HG03280 (cell line): ENCODE measurements around the gene TMEM270.
"Not testable (repeated sequence)": the region's sequence is repeated elsewhere in the genome, so short reads cannot be mapped to it uniquely, and the experiment has no call there.

Experiments
- ATAC-seq: cut with Tn5 transposase; IDR thresholded peaks from one replicate; pipeline ENCODE4 v1.9.1; 2021; ENCODE audit warnings: mild to moderate bottlenecking, moderate library complexity; ENCODE audit not compliant: unreplicated experiment

TMEM270 gene

DNA sequence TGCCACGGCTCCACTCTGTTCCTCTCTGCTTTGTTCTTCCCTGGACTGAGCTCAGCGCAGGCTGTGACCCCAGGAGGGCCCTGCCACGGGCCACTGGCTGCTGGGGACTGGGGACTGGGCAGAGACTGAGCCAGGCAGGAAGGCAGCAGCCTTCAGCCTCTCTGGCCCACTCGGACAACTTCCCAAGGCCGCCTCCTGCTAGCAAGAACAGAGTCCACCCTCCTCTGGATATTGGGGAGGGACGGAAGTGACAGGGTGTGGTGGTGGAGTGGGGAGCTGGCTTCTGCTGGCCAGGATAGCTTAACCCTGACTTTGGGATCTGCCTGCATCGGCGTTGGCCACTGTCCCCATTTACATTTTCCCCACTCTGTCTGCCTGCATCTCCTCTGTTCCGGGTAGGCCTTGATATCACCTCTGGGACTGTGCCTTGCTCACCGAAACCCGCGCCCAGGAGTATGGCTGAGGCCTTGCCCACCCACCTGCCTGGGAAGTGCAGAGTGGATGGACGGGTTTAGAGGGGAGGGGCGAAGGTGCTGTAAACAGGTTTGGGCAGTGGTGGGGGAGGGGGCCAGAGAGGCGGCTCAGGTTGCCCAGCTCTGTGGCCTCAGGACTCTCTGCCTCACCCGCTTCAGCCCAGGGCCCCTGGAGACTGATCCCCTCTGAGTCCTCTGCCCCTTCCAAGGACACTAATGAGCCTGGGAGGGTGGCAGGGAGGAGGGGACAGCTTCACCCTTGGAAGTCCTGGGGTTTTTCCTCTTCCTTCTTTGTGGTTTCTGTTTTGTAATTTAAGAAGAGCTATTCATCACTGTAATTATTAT, 28.9 kb upstream of the TMEM270 start:
- no peak for ATAC-seq

DNA sequence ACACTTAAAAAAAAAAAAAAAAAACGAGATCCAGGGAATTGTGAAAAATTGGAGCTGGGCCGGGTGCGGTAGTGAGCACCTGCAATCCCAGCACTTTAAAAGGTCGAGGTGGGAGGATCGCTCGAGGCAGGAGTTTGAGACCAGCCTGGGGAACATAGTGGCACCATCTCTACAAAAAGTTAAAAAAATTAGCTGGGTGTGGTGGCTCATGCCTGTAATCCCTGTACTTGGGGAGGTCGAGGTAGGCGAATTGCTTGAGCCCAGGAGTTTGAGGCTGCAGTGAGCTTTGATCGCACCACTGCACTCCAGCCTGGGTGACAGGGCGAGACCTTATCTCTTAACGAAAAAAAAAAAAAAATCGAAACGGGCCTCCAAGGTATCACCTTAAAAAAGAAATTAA, 28.2 kb upstream of the TMEM270 start:
- no peak for ATAC-seq

DNA sequence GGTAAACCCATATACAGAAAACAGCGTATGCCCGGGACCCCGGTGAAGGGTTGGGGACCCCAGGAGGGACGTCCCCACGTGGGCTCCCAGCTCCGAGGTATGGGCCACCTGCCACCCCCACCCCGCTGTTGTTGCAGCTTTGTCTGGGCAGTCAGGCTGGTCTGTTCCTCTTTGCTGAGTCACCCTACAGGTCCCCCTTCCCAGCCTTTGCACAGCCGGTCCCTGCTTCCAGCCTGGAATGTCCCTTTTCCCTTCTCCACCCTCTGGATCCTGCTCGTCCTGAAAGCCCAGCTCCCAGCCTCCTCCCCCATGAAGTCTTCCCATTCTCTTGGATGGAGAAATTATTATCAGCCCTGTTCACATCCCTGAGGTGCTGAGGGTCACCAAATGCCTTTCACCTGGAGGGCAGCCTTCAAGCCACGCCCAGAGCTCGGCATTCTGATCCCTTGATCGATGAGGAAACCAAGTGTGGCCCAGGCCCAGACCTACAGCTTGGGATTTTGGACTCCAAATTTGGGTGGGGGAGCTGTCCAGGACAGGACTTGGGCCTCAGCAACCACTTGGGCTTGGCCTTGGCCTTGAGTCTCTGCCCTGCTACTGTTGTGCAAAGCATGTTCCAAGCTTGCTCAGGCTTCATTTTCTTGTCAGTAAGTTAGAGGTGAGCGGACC, 27.6 kb upstream of the TMEM270 start:
- no peak for ATAC-seq

DNA sequence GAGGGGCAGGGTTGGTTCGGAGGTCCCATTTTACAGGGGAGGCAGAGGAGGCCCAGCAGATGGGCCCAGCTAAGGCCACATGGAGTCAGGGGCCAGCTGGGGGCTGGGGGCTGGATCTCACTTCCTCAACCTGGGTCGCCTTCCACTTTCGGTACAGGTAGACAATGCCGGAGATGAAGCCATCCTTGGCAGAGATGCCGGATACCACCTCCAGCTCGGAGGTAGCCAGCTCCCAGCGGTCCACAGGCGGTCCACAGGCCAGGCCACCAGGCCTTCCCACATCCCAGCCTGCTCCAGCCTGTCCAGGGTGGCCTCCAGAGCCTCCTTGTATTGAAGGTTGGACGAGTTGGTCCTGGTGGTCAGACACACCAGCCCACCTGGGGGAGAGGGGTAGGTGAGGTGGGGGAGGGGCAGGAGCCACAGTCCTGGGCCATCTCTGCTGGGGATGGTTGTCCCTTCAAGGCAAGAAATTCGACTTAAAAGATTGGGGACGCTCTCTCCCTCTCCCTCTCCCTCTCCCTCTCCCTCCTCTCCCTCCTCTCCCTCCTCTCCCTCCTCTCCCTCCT, 26.2 kb upstream of the TMEM270 start:
- ATAC-seq = no peak

DNA sequence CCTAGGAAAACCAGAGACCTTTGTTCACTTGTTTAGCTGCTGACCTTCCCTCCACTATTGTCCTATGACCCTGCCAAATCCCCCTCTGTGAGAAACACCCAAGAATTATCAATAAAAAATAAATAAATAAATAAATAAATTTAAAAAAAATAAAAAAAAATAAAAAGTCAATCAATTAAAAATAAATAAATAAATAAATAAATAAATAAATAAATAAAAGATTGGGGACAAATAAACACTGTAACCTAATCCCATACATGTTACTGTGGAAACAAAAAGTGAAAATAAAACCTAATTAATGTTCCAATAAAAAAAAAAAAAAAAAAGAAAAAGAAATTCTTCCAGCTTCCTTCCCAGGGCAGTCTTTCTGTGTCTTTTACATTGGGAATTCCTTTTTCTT, 23.8 kb upstream of the TMEM270 start:
- not testable (repeated sequence) for ATAC-seq

DNA sequence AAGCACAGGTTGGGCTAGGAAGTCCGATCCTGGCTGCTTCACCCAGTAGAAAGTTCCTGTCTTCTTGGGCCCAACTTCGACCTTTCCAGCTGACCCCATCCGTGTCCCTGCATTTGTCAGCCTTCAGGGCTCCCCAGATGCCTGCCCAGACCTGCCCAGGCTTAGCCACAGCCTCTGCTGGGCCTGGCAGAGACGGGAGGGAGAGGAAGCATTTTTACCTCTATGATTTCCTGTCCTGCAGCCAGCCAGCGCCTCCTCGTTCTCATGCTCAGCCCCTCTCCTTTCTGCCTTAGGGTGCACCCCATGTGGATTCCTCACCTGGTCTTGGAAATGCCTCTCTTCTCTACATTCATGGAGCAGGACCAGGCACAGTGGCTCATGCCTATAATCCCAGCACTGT, 22.3 kb upstream of the TMEM270 start:
- ATAC-seq = no peak

DNA sequence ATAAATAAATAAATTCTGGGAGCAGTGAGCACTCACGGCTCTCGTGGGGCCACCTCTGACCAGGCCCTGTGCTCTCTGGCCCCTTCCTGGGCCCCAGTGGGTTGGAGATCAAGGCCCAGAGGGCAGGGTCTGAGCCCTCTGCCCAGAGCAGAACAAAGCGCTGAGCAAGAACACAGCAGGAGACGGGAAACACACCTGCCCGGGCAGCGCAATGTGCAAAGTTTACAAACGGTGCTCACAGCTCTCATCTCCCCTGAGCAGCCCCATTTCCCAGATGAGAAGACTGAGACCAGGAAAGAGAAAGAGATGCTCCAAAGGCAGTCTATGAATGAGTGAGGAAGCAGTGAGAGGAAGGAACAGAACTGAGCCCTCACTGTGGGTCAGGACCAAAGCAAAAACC, 21.7 kb upstream of the TMEM270 start:
- ATAC-seq = no peak

DNA sequence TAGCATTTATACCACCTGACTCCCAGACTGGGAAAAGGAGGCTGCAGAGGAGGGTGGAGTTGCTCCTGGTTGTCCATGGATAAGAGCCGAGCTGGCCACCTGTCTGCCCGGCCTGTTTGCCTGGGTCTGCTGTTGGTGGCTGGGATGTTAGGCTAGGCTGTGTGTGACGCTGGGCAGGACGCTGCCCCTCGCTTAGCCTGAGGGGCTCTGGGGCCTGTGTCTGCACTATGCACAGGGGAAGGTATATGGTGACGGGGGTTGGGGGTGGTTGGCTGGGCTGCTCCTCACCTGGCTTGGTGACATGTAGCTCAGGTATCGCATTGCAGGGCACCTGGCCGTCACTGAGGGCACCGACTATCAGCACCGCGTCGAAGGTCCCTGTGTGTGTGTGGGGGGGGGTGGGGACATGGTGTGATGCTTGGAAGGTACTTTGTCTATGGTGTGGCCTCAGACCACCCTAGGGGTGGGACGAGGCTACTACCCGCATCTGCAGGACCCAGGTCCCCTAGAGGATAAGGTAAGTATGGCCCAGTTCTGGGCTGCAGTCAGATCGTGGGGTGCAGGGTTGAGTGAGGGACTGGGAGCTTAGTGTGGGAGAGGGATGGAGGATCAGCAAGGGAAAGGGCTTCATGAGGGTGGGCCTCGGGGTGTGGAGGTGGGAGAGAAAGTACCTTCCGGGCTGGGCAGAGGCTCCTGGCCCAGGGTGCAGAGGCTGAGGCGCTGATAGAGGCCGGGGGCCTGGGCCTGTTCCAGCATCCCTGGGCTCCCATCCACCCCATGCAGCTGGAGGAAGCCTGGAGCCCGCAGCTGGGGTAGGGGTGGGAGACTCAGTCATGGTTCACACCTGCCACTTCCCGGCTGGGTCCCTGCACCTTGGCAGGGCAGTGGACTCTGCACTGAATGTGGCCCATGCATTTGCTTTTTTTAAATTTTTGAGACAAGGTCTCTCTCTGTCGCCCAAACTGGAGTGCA, 20.9 kb upstream of the TMEM270 start:
- ATAC-seq = no peak

DNA sequence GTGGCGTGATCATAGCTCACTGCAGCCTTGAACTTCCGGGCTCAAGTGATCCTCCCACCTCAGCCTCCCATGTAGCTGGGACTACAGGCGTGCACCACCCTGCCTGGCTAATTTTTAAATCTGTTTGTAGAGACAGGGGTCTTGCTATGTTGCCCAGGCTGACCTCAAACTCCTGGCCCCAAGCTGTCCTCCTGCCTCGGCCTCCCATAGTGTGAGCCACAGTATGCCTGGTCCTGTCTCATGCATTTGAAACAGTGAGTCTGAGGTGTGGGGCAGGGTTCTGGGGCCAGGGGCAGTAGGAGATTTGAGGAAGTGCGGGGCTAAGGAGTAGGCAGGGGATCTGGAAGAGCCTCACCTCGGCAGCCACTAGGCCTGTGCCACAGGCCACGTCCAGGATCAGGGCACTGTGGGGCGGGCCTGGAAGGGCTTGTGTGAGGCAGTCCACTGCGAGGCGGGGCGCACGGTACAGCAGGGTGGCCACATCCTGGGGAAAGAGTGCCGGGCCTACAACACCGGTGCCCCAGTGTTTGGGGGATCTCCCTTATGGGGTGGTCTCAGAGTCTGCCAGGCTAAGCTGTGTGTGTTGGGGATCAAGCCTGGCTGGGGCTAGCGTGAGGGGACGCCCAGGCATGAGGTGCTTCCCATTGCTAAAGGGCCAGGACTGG, 20.1 kb upstream of the TMEM270 start:
- no peak for ATAC-seq

DNA sequence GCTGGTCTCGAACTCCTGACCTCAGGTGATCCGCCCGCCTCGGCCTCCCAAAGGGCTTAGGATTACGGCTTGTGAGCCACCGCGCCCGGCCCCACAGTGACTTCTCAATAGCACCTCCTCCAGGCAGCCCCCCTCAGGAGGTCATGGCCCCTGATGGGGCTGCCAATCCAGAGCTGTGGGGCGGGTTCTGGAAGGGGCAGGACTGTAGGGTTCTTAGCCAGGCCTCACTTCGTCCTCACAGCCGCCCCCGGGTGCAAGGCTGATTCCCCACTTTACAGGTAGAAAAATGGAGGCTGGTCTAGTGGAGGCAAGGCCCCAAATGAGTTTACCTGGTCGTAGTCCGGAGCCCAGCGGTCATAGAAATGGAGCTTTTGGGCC, 19.3 kb upstream of the TMEM270 start:
- ATAC-seq = no peak

DNA sequence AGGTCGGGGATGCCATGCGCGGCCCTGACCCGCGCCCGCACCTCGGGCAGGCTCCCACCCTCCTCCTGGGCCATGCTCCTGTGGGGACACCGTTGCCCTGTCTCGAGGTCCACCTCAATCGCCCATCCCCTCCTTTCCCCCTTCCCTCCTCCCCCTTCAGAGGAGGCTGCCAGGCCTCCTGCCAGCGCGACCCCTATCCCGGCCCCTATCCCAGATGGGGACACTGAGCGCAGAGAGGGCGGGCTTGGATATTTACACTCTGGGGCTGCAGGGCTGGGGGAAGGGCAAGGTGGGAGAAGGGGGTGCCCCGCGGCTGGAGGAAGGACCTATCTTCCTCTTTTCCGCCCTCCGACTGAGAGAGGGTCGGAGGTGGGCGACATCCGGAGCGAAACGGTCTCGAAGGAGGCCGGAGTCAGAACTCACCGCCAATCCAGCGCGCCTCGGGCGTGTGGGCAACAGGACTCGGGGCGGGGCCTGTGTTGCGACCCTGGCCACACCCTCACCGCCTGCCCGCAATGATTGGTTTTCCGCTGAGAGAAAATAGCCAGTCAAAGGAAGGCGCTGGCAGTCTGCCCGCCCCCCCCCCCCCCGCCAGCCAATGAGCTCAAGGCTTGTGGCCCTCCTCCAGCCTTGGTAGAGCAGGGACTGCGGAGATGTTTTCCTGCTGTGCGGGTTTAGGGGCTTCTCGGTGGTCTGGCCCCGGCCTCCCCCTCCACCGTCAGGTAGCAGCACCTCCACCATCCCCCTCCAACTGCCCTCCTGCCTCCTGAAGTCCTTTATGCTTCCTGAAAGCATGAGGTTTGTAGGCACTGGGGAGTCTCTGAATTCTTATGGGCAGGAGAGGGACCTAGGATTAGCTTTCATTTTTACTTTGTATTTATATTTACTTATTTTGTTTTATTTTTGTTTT, 18.6 kb upstream of the TMEM270 start, which contains the start of gene METTL27:
METTL27 (minus strand) TSS at position 450 of the 910 bp plus-strand sequence; CDS start at position 74, 376 bp downstream.
- ATAC-seq = peak; percentile 96

DNA sequence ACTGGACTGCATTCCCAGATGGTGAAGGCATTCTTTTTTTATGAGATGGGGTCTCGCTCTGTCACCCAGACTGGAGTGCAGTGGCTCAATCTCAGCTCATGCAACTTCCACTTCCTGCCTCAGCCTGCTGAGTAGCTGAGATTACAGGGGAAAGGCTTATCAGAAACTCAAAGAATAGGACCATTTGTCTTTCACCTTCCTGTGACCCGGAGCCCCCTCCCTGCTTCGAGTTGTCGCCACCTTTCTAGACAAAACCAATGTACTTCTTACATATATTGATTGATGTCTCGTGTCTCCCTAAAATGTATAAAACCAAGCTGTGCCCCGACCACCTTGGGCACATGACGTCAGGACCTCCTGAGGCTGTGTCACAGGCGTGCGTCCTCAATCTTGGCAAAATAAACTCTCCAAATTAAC, 16.8 kb upstream of the TMEM270 start:
- ATAC-seq = no peak

DNA sequence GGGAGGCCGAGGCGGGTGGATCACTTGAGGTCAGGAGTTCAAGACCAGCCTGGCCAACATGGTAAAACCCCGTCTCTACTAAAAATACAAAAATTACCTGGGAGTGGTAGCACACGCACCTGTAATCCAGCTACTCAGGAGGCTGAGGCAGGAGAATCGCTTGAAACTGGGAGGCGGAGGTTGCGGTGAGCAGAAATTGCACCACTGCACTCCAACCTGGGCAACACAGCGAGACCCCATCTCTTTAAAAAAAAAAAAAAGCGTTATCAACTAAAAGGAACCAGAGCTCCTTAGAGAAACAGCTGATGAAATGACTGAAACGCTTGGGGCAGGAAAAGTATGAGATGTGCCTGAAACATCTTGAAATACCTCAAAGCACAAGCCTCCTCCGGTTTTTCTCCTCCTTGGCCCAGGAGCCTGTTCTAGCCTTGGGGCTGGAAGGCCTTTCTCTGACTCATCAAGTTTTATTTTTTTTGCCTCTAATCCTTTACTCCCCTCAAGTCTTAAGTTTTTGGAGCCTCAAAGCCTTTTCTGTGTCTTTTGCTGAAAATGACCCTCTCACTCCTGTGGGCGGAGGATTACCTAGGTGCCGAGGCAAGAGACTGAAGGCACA, 16.0 kb upstream of the TMEM270 start:
- no peak for ATAC-seq

DNA sequence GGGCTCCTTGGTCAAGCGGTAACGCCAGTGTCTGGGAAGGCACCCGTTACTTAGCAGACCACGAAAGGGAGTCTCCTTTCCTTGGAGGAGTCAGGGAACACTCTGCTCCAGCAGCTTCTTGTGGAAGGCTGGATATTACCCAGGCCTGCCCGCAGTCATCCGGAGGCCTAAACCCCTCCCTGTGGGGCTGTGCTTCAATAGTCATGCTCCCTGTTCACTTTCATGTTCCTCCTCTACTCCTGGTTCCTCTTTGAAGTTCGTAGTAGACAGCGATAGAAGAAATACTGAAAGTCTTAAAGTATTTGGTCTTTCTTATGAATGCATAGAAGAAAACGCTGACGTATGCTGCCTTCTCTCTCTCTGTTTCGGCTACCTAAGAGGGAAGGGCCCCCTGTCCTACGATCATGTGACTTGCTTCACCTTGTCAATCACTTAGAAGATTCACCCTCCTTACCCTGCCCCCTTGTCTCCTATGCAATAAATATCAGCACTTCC, 15.2 kb upstream of the TMEM270 start:
- ATAC-seq = not testable (repeated sequence)

DNA sequence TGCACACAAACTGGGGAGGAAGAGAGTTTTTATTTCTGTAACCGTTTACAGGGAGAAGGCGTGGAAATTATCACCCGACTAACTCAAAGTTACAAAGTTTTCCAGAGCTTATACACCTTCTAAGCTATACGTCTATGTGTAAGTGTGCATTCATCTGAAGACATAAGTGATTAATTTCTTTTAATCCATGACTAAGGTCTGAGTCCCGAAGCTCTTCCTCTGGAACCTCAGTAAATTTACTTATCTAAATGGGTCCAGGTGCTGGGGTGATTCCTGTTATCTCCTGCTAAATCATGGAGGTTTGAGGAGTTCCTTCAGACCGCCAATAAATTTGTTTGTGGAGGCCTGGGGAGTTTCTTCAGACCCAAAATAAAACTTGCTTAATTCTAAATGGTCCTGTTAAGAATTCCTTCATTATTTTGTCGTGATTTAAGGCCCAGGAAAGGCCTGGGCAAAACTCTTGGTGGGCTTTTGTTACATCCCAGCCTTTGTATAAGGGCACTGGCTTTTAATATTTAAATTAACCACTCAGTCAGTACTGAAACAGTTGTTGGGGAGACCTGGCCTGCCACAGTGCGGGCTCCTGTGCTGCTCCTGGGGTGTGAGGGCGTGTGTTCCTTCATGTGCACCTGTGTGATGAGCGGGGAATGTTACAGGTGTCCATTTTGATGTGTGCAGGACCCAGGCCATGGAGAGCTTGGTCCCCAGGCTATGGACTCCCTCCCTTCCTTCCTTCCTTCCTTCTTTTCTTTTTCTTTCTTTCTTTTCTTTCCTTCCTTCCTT, 12.8 kb upstream of the TMEM270 start:
- ATAC-seq = no peak

DNA sequence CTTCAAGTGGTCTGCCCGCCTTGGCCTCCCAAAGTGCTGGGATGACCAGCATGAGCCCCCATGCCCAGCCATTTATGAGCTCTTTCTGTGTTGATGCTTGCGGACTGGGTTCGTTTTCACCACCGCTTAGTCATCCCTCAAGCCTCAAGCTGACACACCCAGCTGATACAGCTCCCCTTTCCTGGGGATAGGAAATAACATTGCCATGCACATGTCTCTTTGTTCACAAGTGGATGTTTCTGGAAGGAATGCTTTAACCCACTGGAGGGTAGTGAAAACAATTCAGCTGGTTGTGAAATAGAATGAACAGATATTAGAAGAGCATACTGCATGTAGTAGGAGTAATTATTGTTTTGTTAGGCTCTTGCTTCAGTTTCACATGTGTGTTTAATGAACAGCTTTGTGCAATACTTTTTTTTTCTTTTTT, 10.2 kb upstream of the TMEM270 start:
- ATAC-seq = no peak

DNA sequence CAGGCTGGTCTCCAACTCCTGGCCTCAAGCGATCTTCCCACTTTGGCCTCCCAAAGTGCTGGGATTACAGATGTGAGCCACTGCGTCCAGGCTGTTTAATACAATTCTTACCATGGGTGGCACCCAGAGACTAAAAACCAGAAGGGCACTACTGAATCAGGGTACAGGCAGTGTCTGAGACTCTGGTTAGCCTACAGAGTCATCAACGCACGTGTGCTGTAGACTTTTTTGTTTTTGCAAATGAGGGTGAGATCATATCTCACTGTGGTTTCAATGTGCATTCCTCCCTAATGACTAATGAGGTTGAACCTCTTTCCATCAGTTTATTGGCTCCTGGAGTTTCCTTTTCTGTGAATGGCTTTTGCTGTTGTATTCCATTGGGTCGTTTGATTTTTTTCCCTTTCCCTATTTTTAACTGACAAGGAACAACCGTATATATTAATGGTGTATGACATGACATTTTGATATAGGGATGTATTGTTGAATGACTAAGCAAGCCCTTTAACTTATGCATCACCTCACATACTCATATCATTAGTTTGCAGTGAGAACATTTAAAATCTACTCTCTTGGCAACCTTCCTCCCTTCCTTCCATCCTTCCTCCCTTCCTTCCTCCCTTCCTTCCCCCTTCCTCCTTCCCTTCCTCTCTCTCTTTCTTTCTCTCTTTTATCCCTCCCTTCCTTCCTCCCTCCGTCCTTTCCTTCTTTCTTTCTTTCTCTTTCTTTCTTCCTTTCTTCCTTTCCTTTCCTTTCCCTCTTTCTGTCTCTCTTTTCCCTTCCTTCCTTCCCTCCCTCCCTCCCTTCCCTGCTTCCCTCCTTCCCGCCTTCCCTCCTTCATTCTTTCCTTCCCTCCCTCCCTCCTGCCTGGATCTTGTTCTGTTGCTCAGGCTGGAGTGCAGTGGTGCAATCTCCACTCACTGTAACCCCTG, 9.3 kb upstream of the TMEM270 start:
- peak; percentile 81 for ATAC-seq
